GM12875 (cell line): Measurements from ENCODE around the gene AHSP.
"Not testable (repeated sequence)": the region's sequence is repeated elsewhere in the genome, so short reads cannot be mapped to it uniquely, and the experiment has no call there.

Experiments
- H3K4me3 ChIP-seq: one replicate; pipeline ENCODE4 v1.5.1; 2011; ENCODE audit warnings: low read depth, low read length, control low read depth
- CTCF ChIP-seq: IDR thresholded peaks from 2 replicates; pipeline ENCODE4 v1.5.1; 2011; ENCODE audit warnings: low read depth, mild to moderate bottlenecking, control low read depth, inconsistent platforms, low read length, moderate library complexity, borderline replicate concordance; ENCODE audit not compliant: insufficient read depth

The AHSP gene

GRCh38 chr16:31521368-31521767 is 6.3 kb upstream of the AHSP start:
- no peak for TF ChIP-seq CTCF
- no peak overlapping the region for H3K4me3 ChIP-seq

- H3K4me3 ChIP-seq: no peak overlapping the region
- TF ChIP-seq CTCF: no peak
Measured at GRCh38 chr16:31522071-31522470, 5.6 kb upstream of the AHSP start.

GRCh38 chr16:31523768-31524167 is 3.9 kb upstream of the AHSP start:
- not testable (repeated sequence) for H3K4me3 ChIP-seq

GRCh38 chr16:31525113-31525512 is 2.6 kb upstream of the AHSP start:
- H3K4me3 ChIP-seq: no peak overlapping the region
- no peak for TF ChIP-seq CTCF

- no peak overlapping the region for H3K4me3 ChIP-seq
- no peak for TF ChIP-seq CTCF
Measured at GRCh38 chr16:31528523-31529107, 915 bp downstream of the AHSP start.

- H3K4me3 ChIP-seq: no peak overlapping the region
- no peak for TF ChIP-seq CTCF
Measured at GRCh38 chr16:31529108-31529936, 1.6 kb downstream of the AHSP start.

GRCh38 chr16:31529937-31530312 is 2.2 kb downstream of the AHSP start:
- H3K4me3 ChIP-seq: no peak overlapping the region

More at GRCh38 chr16:31529937-31530312, 2.2 kb downstream of the AHSP start:
- no peak for TF ChIP-seq CTCF
